GM19351 (cell line): Measurements from ENCODE around the gene HK1.
"Not testable (repeated sequence)": the region's sequence is repeated elsewhere in the genome, so short reads cannot be mapped to it uniquely, and the experiment has no call there.

Experiments
- ATAC-seq: cut with Tn5 transposase; IDR thresholded peaks from one replicate; pipeline ENCODE4 v1.9.1; 2021; ENCODE audit warnings: mild to moderate bottlenecking, moderate library complexity; ENCODE audit not compliant: unreplicated experiment

Gene HK1

DNA sequence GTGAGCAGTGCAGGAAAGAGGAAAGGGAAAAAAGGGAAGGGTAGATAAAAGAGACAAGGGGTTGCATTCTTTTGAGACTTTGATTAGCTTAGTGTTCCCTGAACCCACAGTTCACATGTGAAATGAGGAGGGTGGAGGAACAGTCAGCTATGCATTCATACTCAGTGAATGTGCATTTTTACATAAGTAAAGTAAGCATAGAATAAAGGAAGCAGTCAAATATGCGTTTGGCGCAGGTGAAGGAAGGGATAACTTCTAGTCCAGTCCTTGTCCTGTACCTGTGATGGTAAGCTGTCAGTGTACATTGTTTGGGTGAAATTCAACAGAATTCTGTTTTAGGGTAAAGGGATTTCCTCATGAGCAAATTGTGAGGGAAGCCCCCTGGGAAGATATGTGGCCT lies 28.1 kb downstream of the HK1 start:
- ATAC-seq: no peak

DNA sequence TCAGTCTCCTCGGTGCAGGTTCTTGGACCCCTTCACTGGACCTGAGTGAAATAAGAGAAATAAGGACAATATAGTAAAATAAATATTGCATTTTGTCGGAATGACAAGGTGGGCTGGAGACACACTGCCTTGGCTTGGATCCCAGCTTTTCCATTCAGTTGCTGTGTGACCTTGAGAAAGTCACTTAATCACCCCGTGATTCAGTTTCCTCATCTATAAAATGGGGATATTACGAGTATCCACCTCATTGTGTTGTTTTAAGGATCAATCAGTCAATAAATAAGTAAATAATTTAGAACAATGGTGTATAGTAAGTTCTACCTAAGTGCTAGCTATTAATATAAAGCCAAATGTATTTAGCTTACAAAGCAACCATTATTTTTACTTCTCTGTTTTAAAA lies 29.1 kb downstream of the HK1 start:
- no peak for ATAC-seq

DNA sequence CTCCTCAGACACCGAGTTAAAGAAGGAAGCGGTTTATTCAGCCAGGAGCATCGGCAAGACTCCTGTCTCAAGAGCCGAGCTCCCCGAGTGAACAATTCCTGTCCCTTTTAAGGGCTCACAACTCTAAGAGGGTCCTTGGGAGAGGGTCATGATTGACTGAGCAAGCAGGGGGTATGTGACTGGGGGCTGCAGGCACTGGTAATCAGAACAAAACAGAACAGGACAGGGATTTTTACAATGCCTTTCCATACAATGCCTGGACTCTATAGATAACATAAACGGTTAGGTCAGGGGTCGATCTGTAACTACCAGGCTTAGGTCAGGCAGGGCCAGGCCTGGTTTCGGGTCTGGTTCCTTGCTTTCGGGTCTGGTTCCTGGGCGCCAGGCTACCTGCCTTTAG lies 30.0 kb downstream of the HK1 start:
- ATAC-seq: not testable (repeated sequence)

DNA sequence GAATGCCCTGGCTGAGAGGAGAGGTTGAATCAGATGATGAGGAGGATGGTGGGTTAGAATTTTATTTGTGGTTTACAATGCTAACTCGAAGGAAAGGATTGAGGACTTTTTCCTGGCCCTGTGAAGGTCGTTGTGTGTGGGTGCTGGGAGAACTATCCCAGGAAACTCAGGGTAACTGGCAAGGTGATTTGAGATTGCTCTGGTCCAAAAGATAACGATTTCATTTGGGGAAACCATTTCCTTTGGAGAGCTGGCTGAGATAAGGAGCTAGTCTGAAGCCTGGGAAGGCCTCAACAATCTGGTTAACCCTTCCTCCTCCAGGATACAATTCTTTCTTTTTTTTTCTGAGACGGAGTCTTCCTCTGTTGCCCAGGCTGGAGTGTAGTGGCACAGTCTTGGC lies 33.0 kb downstream of the HK1 start:
- no peak for ATAC-seq

DNA sequence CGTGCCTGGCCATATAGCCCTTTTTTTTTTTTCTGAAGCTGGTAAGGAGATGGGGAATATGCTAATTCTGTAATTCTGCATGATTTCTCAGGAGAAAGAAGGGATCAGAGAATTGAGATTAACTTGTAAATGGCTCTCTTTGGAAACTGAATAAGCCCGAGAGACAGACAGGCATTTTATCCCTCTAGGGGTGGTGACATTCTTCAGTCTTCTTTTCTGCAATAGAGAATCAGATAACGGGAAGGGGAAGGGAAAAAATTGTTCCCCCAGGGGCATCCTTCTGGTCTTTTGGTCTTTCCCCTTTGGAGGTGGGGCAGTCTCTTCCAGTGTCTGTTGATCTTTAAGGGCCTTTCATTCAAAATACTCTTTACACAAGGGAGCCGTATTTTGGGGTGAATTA lies 34.2 kb downstream of the HK1 start:
- ATAC-seq: no peak

DNA sequence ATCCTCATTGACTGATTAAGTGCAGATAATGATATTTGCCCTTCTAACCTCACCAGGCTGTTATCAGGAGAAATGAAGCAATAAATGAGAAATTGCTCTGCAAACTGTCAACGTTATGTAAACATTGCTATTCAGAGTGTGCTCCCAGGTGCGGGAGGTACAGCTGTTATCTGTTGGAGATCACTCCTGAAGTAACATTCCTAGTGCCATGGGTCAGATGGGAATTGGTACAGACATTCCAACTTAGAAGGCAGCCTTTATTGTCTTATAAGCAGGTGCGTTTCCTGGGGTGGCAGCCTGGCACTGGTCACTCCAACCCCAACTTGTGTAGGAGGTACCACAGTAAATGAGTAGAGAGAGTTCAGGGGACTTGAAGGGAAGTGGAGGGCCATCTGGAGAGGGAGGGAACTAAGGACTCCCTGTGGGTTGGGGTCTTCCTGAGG lies 36.8 kb downstream of the HK1 start:
- ATAC-seq: no peak

DNA sequence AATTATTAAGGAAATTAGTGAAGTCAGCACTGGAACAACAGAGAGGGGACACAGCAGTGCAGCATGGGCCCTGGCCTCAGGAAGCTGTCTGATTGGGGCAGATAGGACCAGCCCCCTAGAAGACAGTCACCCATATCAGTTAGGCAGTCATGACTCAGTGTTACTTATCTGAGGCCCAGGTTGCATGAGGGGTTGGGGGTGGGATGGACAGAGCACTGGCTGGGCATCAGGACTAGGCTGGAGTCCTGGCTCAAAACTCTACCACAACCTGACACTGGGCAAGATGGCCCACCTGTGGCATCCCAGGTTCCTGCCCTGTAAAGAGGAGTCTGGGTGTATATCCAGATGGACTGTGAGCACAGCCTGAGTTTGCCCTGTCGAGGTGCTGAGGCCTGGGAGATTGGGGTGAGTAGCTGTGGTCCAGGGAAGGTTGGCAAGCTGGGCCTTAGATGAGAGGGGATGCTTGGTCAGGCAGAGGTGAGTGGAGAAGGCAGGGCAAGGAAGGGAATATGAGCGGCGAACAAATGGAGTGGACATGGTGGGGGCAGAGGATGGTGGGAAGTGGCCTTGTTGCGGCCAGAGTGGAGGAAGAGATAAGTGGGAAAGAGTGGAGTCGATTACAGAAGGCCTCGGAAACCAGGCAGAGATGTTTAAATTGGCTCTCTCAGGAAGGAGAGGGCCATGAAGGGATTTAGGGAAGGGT lies 37.5 kb downstream of the HK1 start:
- no peak for ATAC-seq

DNA sequence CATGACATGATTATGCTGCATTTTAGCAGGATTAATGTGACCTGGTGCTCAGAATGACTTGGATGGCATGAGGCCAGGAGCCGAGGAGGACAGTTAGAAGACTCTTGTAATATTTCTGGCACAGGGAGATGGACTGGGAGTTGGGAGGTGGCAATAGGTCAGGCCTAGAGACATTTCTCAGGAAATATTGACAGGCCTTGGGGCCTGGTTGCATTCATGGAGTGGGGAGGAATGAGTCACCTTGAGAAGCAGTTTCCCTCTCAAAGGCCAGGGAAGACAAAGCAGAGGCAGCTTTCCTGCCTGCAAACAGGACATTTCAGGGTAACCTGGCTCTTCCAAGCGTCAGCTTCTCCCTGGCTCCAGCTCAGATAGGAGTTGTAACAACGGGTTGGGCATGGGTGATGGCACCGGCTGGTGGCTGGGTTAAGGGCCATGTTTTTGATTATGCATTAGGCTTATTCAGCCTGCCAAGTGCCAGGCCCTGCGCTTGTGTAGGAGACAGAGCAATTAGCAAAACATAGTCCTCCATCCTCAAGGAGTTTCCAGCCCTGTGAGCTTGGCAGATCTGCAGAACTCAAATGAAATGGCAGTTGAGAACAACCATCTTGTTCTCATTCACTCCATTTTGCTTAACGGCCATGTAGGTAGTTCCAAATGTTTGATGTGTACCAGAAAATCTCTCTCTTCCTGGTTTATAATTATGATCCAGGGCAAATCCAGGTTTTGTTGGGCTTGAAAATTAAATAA lies 38.2 kb downstream of the HK1 start:
- ATAC-seq: no peak

DNA sequence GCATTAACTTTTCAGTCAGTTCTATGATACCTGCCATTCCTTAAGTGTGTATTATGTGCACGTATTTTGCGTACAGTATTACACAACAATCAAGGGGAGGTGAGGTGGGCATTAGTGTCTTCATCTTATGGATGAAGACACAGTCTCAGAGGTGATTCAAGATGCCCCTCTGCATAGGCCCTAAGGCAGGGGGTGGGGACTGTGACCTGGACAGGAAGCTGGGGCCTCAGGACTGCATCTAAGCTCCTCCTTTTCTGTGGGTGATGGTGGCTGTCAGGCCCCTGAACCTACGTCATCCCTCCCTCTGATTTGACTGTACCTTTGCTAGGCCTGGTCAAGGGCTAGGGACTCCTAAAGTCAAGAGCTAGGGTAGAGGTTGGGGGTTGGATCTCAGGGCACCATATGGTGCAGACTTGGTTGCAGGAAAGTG lies 38.9 kb downstream of the HK1 start:
- ATAC-seq: peak; percentile 68

DNA sequence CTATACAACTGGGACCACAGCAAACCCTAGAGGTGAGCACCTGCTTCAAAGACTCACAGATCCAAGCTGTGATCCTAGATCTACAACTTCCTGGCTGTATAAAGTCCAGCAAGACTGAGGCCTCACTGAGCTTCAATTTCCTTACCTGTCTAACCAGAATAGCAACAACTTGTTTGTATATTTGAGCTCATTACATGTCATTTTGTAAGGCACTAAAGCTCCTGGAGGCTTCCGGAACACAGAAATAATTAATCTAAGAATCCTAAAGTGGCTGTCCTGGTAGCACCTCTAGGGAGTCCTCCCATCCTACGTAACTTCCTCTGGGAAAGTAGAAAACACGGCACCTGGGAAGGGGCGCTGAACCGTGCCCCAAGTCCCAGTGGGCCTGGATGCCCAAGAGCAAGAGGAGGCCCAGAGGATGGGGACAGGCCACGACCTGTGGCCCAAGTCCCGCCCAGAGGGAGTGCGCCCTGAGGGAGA lies 39.4 kb downstream of the HK1 start:
- no peak for ATAC-seq

DNA sequence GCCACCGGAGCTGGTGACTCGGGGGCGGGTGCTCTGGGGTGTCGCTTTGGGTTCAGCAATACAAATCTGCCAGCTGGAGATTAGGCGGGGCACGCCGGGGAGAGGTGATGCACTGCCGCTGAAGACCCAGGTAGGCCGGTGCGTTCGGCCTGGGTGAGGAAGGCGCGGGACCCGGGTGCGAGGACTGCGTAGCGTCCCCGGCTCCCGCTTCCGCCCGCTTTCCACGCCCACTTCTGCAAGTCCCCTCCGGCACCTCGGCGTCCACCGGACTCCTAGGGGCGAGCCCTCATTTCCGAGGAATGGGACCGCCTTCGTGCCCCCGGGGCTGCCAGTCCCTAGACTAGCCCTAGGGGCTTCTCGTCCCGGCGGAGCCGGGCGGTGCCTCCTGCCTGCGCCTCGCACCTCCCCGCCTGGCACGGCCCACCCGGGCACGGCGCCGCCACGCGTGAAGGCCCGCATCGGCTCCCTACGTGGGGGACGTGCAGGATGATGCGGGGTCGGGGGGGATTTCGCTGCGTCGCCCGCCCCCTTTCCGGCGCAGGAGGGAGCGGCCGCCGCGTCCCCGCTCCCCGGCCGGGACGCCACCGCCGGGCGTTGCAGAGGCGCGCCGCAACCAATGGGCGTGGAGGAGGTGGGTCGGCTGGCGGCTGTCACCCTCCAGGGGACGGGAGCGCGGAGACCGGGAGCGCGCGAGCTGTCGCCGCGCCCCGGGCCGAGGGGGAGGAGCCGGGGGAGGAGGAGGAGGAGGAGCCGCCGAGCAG lies 40.0 kb downstream of the HK1 start:
- peak; percentile 69 for ATAC-seq

DNA sequence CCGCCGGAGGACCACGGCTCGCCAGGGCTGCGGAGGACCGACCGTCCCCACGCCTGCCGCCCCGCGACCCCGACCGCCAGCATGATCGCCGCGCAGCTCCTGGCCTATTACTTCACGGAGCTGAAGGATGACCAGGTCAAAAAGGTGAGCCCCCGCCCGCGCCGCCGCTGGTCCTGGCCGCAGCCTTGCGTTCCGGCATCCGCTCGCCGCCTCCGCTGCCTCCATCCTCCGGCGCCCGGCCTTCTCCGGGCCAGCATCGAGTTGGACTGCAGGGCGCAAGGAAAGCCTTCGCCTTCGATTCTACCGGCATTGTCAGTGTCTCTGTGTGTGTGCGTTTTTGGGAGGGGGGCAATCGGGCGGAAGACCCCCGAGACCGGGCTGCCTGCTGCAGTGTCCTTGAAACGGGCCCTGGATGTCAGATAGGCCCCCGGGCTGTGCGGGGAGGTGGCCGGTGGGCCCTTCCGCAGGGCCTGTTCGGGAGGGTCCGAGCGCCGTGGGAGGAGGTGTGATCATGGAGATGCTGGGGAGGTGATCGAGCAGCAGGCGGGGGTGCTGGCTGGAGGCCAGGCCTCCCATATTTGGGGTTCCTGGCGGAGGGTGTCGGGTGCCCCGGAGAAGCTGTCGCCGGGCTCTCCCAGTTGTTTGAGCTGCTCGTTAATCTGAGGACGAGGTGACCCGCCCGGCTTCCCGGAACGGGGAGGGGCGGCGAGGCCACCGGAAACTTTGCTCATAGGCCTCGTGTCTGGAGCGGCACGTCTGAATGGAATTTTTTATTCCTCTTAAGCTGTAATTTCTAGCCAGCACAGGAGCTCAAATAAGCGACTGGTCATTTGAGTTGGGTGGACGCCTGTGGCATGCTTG lies 40.8 kb downstream of the HK1 start:
- peak; percentile 11 for ATAC-seq

DNA sequence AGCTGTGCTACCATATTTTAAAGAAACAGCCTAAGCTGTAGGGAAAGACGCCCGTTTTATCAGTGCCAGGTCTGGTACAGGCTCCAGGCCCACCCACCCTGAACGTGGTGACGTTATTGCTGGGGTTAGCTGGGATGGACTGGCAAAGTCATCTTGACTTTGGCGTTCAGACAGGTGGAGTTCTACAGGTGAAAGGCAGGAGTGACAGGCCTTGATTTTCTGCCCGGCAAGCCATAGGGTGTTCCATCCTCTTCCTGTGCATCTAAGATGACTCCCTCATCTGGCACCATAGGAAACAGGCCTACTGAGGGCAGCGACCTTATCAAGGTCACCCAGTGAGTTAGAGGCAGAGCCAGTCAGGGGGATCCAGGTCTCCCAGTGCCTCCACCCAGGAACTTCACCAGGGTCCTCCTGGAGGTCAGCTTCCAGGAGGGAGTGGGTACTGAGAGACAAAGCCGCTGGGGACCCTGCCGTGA lies 41.6 kb downstream of the HK1 start:
- ATAC-seq: no peak

DNA sequence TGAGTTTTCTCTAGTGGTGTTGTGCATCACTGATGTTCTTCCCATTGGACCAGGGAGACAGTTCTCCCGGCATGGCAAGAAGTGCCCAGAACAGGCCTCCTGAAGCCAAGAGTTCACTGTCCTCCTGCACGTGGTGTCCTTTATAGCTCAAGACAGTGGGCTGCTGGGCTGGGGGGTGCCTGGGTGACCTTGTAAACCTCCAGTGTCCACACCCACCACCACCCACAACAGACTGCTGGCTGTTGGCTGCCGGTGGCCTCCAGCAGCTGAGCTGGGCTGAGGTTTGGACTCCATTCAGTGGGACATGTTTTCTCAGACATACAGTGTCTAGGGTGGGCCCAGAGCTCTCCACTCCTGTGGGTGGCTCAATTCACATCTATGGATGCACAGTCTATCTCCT lies 42.2 kb downstream of the HK1 start:
- ATAC-seq: no peak

DNA sequence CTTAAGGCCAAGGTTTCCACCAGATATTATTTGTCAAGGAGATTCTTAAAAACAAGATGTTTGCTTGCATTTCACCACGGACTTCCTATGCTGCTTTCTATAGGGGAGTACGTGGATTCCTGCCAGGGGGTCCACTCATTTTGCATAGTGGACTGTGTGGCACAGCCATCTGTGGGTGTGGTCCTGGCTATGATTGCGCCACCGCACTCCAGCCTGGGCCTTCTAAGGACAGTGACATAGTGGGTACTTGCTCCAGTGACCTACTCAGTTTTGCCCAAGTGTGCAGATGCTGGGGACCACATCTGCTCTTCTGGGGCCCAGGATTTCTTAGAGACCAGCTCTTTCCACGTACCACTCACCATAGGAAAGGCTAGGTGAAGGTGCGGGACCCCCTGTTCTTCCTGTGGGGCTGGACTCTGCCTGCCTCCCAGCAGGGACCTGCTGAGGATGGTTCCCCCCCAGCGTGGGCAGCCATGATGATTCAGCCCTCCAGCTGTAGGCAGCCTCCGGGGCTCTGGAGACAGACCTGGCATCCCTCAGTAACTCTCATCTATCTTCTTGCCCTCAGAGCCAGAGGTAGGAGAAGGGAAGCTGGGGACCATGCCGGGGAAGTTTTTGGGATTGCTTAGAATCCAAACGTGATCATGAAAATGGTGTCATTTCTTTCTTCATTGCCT lies 42.9 kb downstream of the HK1 start:
- ATAC-seq: no peak

DNA sequence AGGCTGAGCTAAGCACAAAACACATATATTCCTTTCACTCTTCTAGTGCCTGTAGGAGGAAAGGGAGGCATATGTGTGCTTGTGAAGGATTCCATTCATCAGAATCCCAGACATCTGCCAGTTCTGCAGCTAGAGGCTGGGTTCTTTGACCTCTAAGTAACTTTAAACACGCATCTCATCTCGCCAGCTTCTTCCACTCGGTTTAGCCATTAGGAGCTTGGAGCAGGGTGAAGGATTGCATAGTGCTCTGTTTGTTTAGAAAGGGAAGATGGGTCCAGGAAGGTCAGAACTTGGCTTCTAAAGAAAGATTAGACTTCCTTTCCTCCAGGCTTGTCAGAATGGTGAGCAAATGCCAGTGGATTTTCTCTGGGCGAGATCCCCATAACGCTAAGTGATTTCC lies 43.6 kb downstream of the HK1 start:
- no peak for ATAC-seq

DNA sequence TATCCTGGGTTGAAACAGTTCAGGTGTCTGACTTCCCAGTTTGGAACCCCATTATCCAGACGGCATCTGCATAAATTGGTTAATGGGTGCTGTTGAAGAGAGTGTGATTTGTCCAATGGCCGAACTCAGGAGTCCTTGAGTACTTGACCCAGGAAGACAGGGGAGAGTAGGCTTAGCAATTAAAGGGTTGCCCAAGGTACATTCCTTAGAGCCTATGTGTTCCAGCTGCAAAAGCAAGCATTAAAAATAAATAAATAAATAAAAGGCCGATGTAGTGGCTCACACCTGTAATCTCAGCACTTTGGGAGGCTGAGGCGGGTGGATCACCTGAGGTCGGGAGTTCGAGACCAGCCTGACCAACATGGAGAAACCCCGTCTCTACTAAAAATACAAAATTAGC lies 44.0 kb downstream of the HK1 start:
- ATAC-seq: not testable (repeated sequence)

DNA sequence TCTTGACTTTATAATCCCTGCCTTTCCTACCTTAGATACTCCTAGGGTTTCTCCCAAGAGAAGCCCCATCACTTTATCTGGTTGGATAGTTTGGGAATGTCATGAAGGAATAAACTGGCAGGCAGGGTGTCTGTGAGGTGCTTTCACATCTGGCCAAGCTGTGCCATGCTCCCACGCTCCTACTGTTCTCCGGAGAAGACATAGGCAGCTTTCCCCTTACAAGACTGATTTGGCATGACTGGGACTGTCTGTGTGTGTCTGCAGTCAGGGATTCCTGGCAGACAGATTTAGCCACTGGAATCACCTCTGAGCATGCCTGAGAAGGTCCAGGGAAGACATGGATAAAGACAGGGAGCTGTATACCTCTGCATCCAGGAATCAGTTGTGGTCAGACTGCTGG lies 45.3 kb downstream of the HK1 start:
- ATAC-seq: no peak

DNA sequence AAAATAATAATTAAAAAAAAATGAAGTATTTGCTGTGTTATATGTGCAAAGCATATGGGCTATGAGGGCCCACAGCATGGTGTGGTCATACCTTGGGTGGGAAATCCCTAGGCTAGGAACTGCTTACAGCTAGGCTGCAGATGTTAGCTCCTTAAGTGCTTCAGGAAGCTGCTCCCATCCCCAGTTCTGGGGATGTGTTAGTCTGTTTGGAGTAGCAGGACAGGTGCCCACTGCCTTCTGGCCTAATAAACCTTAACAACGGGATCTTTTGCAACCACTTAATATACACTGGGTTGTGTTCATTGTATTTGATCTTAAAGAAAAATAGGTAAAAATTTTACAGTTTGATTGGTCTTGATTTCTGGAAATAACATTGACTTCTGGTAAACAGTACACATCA lies 46.3 kb downstream of the HK1 start:
- ATAC-seq: no peak
